Measurements from ENCODE around the gene NFE2L2. TPM values are rescaled to one million over a fixed set of nuclear protein-coding genes. Genes with fewer than 3 reads are reported as not detected.

The NFE2L2 gene
- total RNA-seq, 1 donor from 2014 or later: 100 TPM

GRCh38 chr2:177279847-177280246, 15.3 kb upstream of the NFE2L2 start:
- Mint-ChIP-seq H3K9me3 (ENCODE audit: unreplicated experiment) (no peaks in the 10 kb centered on the region), H3K4me1 (ENCODE audit: unreplicated experiment) (peaks cover 20% of the 10 kb centered on the region), H3K27me3 (ENCODE audit: unreplicated experiment) (no peaks in the 10 kb centered on the region), H3K27ac (ENCODE audit: unreplicated experiment) (no peak overlapping the region), H3K4me3 (ENCODE audit: unreplicated experiment) (no peak overlapping the region), H3K36me3 (ENCODE audit: unreplicated experiment) (no peaks in the 10 kb centered on the region)
- no peak for TF ChIP-seq CTCF (IDR thresholded peaks at IDR 0.05)
- no peak for DNase-seq (ENCODE audit: extremely low spot score, unreplicated experiment)

GRCh38 chr2:177275743-177276055, 11.2 kb upstream of the NFE2L2 start:
- no peak for TF ChIP-seq CTCF (IDR thresholded peaks at IDR 0.05)
- no peaks in the 10 kb centered on the region for H3K9me3 Mint-ChIP-seq (ENCODE audit: unreplicated experiment)
- peaks cover 25% of the 10 kb centered on the region for H3K4me1 Mint-ChIP-seq (ENCODE audit: unreplicated experiment)
- no peak for DNase-seq (ENCODE audit: extremely low spot score, unreplicated experiment)
- no peaks in the 10 kb centered on the region for H3K36me3 Mint-ChIP-seq (ENCODE audit: unreplicated experiment)
- no peak overlapping the region for H3K4me3 Mint-ChIP-seq (ENCODE audit: unreplicated experiment)
- no peaks in the 10 kb centered on the region for H3K27me3 Mint-ChIP-seq (ENCODE audit: unreplicated experiment)
- H3K27ac Mint-ChIP-seq (ENCODE audit: unreplicated experiment): no peak overlapping the region

- Mint-ChIP-seq H3K9me3 (ENCODE audit: unreplicated experiment) (no peaks in the 10 kb centered on the region), H3K27me3 (ENCODE audit: unreplicated experiment) (no peaks in the 10 kb centered on the region), H3K4me3 (ENCODE audit: unreplicated experiment) (no peak overlapping the region), H3K36me3 (ENCODE audit: unreplicated experiment) (no peaks in the 10 kb centered on the region), H3K4me1 (ENCODE audit: unreplicated experiment) (peaks cover 25% of the 10 kb centered on the region), H3K27ac (ENCODE audit: unreplicated experiment) (no peak overlapping the region)
- TF ChIP-seq CTCF (IDR thresholded peaks at IDR 0.05): no peak
- DNase-seq (ENCODE audit: extremely low spot score, unreplicated experiment): no peak
Measured at GRCh38 chr2:177275040-177275742, 10.7 kb upstream of the NFE2L2 start.

- no peak overlapping the region for H3K27ac Mint-ChIP-seq (ENCODE audit: unreplicated experiment)
- H3K36me3 Mint-ChIP-seq (ENCODE audit: unreplicated experiment): no peaks in the 10 kb centered on the region
- H3K9me3 Mint-ChIP-seq (ENCODE audit: unreplicated experiment): no peaks in the 10 kb centered on the region
- DNase-seq (ENCODE audit: extremely low spot score, unreplicated experiment): no peak
- H3K27me3 Mint-ChIP-seq (ENCODE audit: unreplicated experiment): no peaks in the 10 kb centered on the region
- no peak overlapping the region for H3K4me3 Mint-ChIP-seq (ENCODE audit: unreplicated experiment)
- no peak for TF ChIP-seq CTCF (IDR thresholded peaks at IDR 0.05)
- H3K4me1 Mint-ChIP-seq (ENCODE audit: unreplicated experiment): peaks cover 27% of the 10 kb centered on the region
Measured at GRCh38 chr2:177273408-177273807, 8.9 kb upstream of the NFE2L2 start.

GRCh38 chr2:177272765-177273164, 8.2 kb upstream of the NFE2L2 start:
- H3K9me3 Mint-ChIP-seq (ENCODE audit: unreplicated experiment): no peaks in the 10 kb centered on the region
- H3K36me3 Mint-ChIP-seq (ENCODE audit: unreplicated experiment): no peaks in the 10 kb centered on the region
- no peak overlapping the region for H3K27ac Mint-ChIP-seq (ENCODE audit: unreplicated experiment)
- H3K4me3 Mint-ChIP-seq (ENCODE audit: unreplicated experiment): no peak overlapping the region
- TF ChIP-seq CTCF (IDR thresholded peaks at IDR 0.05): no peak
- no peaks in the 10 kb centered on the region for H3K27me3 Mint-ChIP-seq (ENCODE audit: unreplicated experiment)
- no peak for DNase-seq (ENCODE audit: extremely low spot score, unreplicated experiment)
- peaks cover 27% of the 10 kb centered on the region for H3K4me1 Mint-ChIP-seq (ENCODE audit: unreplicated experiment)
